Measurements from ENCODE around the gene CD109.

CD109 gene

DNA sequence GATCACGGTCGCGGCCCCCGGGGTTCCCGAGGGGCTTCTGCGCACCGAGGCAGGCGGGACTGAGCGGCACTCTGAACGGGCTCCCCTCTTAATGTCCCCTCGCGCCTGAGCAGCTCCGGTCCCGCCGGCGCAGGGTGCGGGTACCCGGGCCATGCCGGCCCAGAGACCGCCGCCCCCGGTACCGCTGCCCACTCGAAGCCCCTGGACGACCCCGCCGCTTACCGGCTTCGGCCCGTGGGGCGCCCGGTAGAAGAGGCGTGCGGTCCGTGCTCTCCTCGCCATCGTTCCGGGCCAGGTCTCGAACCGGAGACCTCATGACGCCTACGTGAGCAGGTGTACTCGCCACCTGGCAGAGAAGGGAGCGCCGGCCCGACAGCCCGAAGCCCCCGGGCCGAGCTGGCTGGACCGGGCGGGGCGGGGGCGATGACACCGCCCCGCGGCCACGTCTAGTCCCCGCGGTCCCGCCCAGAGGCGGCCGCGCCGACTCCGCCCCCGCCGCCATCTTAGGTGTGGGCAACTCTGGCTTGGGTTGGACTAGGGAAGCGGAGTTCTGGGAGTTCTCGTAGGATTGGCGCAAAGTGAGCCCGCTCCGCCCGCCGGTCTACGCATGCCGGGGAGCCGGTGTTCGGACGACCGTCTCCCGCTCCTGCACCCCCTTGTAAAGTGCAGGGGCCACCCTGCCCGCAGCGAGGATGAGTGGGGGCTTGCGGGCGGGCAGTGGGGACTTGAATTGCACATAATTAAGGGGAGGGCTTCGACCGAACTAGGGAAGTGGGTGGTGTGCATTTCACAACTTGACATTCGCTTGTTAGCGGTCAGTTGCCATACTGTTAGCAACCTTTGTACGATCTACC, 42.2 kb upstream of the CD109 start, which contains the start of gene SLC17A5:
SLC17A5 (minus strand) TSS at position 422 of the 854 bp plus-strand sequence; CDS start at position 316, 106 bp downstream.
- Histone ChIP-seq H3K27me3 (ENCODE audit: insufficient read depth, low read depth) (no peaks in the 10 kb centered on the region), H2AFZ (ENCODE audit: low read depth) (peak within 1 kb of the TSS; percentile 93), H3K4me2 (peak within 1 kb of the TSS; percentile 94), H3K36me3 (ENCODE audit: insufficient read depth) (no peaks in the 10 kb centered on the region), H3K4me3 (IDR thresholded peaks at IDR 0.05; ENCODE audit: insufficient read depth, low read depth, low read length) (no peak within 1 kb of the TSS), H4K20me1 (ENCODE audit: insufficient read depth) (no peaks in the 10 kb centered on the region), H3K79me2 (ENCODE audit: insufficient read depth, low read depth) (no peaks in the 10 kb centered on the region), H3K4me1 (ENCODE audit: low read depth, poor library complexity, severe bottlenecking) (peaks cover 20% of the 10 kb centered on the region), H3K9ac (peak within 1 kb of the TSS; percentile 96), H3K27ac (peak within 1 kb of the TSS; percentile 97)
- TF ChIP-seq, protein P1, sequence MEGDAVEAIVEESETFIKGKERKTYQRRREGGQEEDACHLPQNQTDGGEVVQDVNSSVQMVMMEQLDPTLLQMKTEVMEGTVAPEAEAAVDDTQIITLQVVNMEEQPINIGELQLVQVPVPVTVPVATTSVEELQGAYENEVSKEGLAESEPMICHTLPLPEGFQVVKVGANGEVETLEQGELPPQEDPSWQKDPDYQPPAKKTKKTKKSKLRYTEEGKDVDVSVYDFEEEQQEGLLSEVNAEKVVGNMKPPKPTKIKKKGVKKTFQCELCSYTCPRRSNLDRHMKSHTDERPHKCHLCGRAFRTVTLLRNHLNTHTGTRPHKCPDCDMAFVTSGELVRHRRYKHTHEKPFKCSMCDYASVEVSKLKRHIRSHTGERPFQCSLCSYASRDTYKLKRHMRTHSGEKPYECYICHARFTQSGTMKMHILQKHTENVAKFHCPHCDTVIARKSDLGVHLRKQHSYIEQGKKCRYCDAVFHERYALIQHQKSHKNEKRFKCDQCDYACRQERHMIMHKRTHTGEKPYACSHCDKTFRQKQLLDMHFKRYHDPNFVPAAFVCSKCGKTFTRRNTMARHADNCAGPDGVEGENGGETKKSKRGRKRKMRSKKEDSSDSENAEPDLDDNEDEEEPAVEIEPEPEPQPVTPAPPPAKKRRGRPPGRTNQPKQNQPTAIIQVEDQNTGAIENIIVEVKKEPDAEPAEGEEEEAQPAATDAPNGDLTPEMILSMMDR (conservative IDR thresholded peaks at IDR 0.05; ENCODE audit: low read depth, low read length): no peak

GRCh38 chr6:73655341-73655917, 40.6 kb upstream of the CD109 start:
- no peaks in the 10 kb centered on the region for H3K79me2 ChIP-seq (ENCODE audit: insufficient read depth, low read depth)
- no peaks in the 10 kb centered on the region for H3K27me3 ChIP-seq (ENCODE audit: insufficient read depth, low read depth)
- H3K4me2 ChIP-seq: peak overlapping the region; percentile 74
- peaks cover 20% of the 10 kb centered on the region for H3K4me1 ChIP-seq (ENCODE audit: low read depth, poor library complexity, severe bottlenecking)
- H3K4me3 ChIP-seq (IDR thresholded peaks at IDR 0.05; ENCODE audit: insufficient read depth, low read depth, low read length): no peak overlapping the region
- no peaks in the 10 kb centered on the region for H3K36me3 ChIP-seq (ENCODE audit: insufficient read depth)
- peak overlapping the region; percentile 96; the same call in 1 of the 2 replicates for H3K9ac ChIP-seq
- TF ChIP-seq, protein P1 (conservative IDR thresholded peaks at IDR 0.05; ENCODE audit: low read depth, low read length): no peak
- peak overlapping the region; percentile 93 for H2AFZ ChIP-seq (ENCODE audit: low read depth)
- peak overlapping the region; percentile 97 for H3K27ac ChIP-seq
- no peaks in the 10 kb centered on the region for H4K20me1 ChIP-seq (ENCODE audit: insufficient read depth)

DNA sequence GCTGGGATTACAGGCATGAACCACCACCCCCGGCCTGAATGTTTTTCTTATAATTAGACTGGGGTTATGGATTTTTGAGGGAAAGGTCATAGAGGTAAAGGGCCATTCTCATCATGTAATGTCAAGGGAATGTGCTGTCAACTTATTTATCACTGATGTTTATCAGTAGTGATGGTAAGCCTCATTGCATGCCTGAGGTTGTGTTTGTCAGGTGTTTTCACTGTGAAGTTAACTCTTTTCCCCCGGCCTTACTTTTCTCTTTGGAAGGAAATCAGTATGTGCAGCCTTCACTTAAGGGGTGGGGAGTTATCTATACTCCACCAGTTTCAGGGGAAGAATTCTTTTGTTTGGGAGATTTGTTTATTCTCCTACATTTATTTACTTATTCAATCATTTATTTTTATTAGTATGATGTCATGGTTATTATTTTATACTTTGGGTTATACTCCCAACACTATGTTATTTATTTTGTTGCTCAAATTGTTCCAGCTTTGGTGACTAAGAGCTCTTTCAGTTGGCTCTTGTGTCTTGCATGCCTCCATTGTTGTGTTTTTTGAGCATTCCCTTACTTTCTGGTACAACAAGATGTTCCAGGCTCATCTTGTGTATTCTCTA, 39.4 kb upstream of the CD109 start:
- Histone ChIP-seq H3K79me2 (ENCODE audit: insufficient read depth, low read depth) (no peaks in the 10 kb centered on the region), H3K4me1 (ENCODE audit: low read depth, poor library complexity, severe bottlenecking) (peaks cover 19% of the 10 kb centered on the region), H3K9ac (no peak overlapping the region), H3K27me3 (ENCODE audit: insufficient read depth, low read depth) (no peaks in the 10 kb centered on the region), H3K27ac (no peak overlapping the region), H3K4me2 (no peak overlapping the region), H2AFZ (ENCODE audit: low read depth) (no peak overlapping the region), H3K36me3 (ENCODE audit: insufficient read depth) (no peaks in the 10 kb centered on the region), H4K20me1 (ENCODE audit: insufficient read depth) (no peaks in the 10 kb centered on the region), H3K4me3 (IDR thresholded peaks at IDR 0.05; ENCODE audit: insufficient read depth, low read depth, low read length) (no peak overlapping the region)
- TF ChIP-seq, protein P1 (conservative IDR thresholded peaks at IDR 0.05; ENCODE audit: low read depth, low read length): no peak

DNA sequence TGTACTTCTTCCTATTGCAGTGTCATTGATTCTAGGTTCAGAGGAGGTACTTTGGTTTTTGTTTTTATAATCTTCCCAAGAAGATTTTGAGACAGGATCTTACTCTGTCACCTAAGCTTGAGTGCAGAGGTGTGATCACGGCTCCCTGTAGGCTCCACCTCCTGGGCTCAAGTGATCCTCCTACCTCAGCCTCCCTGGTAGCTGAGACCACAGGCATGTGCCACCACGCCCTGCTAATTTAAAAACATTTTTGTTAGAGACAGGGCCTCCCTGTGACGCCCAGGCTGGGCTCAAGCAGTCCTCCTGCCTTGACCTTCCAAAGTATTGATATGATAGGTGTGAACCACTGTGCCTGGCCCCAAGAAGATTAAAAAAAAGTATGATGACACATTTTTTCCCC, 38.8 kb upstream of the CD109 start:
- Histone ChIP-seq H3K4me2 (no peak overlapping the region), H3K4me3 (IDR thresholded peaks at IDR 0.05; ENCODE audit: insufficient read depth, low read depth, low read length) (no peak overlapping the region), H3K4me1 (ENCODE audit: low read depth, poor library complexity, severe bottlenecking) (peaks cover 14% of the 10 kb centered on the region), H3K27me3 (ENCODE audit: insufficient read depth, low read depth) (no peaks in the 10 kb centered on the region), H3K36me3 (ENCODE audit: insufficient read depth) (no peaks in the 10 kb centered on the region), H3K27ac (no peak overlapping the region), H3K9ac (no peak overlapping the region), H3K79me2 (ENCODE audit: insufficient read depth, low read depth) (no peaks in the 10 kb centered on the region), H4K20me1 (ENCODE audit: insufficient read depth) (no peaks in the 10 kb centered on the region), H2AFZ (ENCODE audit: low read depth) (no peak overlapping the region)
- TF ChIP-seq, protein P1 (conservative IDR thresholded peaks at IDR 0.05; ENCODE audit: low read depth, low read length): no peak
